Measurements from ENCODE around the gene NFATC3.

Gene NFATC3

DNA sequence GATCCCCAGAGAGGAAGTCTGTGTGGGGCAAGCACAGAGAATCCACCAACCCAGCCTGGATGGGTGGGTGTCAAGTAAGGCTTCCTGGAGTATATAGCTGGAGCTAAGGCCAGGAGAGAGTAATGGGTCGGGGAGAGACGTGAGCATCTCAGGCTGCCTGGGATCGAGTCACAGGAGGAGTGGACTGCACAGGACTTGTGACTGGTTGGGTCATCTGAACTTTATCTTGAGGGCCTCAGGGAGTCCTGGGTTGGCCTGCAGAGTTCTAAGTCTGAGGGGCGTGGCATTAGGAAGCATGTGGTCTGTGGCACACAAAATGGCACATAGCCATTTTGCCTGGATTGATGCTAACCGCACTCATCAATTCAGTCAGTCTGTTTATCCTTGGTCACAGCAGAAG is 161.5 kb downstream of the NFATC3 start:
- DNase-seq (ENCODE audit: low read depth in 2 of 2): no peak

DNA sequence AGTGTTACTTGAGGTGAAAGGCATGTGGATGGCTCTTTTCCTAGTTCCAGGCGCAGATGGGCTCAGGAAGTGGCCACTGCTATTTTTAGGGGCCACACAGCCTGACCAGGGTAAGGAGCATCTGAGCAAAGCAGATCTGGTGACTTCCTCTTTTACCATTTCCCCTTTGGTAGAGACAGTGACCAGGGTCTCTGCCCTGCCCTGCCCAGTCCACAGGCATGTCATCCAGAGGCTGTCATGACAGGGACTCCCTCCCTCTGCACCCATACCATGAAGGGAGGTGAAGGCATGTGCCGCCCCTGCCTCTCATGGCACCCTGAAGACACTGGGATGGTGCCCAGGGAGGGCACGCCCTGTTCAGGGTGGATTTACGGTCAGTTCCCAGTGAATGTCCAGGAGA is 162.2 kb downstream of the NFATC3 start:
- DNase-seq (ENCODE audit: low read depth in 2 of 2): no peak

DNA sequence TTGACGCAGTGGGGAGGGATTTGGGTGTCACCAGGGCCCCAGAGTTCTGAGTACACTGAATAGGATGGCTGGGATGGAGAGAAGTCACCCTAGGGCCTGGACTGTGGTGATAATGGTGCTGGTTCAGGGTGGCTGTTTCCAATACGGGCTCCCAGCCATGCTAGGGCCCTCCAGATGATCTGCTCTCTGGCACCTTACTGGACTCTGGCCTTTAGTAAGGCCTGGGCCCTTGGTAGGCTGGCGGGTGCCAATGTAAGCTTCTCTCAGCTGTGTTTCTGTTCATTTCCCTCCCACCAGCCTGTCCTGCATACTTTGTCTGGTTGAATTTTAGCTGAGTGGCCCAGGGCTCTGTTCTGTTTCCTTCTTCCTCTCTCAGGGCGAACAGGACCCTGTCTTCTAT is 162.8 kb downstream of the NFATC3 start:
- no peak for DNase-seq (ENCODE audit: low read depth in 2 of 2)

DNA sequence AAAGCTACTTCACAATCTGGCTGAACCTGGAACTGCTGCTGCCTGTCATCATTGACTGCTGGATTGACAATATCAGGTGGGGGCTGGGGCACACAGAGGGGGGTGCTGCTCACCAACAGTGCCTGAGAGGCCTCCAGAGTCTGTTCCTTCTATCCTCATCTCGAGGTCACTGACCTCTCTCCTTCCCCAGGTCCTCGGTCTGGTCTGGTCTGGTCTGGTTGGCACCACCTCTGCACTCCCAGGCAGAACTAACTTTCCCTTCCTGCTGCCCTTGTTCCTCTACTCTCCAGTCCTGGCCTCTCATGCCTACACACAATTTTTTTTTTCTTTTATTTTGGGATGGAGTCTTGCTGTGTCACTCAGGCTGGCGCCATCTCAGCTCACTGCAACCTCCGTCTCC is 164.2 kb downstream of the NFATC3 start:
- no peak for DNase-seq (ENCODE audit: low read depth in 2 of 2)

DNA sequence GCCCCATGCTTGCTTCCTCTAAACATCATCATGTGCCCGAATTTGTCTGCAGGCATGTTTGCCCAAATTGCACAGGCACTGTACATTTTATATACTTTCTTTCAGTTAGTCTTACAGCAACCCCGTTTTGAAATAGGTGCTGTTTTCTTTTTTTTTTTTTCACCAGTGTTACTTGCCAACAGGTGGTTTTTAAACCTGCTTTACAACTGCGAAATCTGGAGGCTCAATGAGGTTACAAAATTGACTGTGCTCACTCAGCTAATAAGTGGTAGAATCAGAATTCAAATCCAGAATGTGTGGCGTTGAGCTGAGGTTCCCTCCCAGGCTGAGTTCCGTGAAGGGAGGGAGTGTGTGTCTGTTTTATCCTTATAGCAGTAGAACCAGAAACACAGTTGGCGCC is 165.8 kb downstream of the NFATC3 start:
- DNase-seq (ENCODE audit: low read depth in 2 of 2): no peak

DNA sequence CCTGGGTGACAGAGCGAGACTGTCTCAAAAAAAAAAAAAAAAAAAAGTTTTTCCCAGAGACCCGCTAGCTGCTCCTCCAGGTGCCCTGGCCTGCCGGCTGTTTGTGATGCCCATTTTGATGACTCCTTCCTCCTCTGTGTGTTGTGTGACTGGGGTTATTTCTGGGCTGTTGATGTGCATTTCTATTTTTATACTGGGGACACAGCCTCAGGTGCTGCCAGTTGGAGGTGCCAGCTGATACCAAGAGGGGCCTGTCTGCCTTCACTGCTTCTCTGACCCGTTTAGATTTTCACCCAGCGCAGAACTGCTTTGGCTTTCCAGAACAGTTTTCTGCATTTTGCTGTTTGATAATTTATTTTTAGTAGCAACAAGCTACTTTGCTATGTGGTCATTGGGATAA is 166.7 kb downstream of the NFATC3 start:
- DNase-seq (ENCODE audit: low read depth in 2 of 2): no peak

DNA sequence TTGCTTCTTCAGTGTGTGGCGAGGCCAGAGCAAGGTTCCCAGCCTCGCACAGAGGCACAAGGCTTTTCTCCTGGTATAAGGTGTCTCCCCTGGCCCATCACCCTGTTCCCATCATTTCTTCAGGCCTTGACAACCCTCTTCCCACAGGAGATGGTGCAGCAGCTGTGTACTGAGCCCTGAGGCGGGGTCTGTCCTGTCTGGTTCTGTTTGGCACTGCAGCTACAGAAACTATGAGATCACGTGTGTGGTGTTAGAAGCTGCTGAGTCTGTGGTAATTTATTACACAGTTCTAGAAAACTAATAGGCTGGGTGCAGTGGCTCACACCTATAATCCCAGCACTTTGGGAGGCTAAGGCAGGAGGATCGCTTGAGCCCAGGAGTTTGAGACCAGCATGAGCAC is 167.2 kb downstream of the NFATC3 start:
- no peak for DNase-seq (ENCODE audit: low read depth in 2 of 2)

DNA sequence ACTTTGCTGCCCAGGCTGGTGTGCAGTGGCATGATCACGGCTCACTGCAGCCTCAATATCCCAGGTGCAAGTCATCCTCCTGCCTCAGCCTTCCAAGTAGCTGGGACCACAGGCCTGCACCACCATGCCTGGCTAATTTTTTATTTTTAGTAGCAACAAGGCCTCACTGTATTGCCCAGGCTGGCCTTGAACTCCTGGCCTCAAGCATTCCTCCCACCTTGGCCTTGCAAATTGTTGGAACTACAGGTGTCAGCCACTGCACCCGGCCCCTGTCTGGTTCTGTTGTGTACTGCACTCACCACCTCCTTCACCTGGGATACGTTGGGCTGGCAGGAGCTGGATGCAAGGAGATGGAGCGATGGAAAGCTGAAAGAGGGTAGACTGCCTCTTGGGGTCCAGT is 168.6 kb downstream of the NFATC3 start:
- DNase-seq (ENCODE audit: low read depth in 2 of 2): no peak

DNA sequence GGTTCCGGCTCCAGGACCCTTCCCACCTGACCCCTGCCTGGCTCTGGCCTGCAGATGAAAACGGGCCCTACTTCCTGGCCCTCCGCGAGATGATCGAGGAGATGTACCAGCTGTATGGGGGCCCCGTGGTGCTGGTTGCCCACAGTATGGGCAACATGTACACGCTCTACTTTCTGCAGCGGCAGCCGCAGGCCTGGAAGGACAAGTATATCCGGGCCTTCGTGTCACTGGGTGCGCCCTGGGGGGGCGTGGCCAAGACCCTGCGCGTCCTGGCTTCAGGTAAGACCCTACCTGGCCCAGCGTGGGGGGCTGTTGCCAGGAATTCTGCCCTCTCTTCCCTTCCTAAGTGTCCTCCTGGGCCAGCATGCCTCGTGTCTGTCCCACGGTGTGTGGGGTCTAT is 170.5 kb downstream of the NFATC3 start:
- no peak for DNase-seq (ENCODE audit: low read depth in 2 of 2)

DNA sequence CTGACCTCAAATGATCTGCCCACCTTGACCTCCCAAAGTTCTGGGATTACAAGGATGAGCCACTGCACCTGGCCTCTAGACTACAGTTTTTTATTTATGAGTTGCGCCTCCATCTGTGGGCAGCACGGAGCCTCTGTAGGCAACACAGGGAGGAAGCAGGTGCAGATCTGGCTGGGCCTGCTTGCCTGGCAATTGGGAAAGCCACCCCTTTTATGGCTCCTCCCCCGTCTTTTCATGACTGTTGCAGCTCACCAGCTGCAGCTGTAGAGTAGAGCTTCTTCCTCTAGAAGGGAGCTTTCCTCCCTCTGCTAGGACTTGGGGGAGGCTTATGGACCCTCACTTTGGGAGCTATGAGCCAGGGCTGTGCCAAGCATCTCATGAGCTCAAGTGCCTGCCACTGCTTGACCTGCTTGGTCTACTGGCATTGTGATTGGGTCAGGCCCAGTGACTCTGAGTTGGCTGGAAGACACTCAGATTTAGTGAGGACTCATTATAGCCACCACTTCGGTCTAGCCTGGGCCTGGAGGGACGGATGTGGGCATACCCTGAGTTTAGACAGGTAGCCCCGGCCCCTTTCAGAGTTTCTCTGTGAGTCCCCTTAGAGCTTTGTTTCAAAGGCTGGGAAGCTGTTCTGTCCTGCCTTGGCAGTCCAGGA is 172.2 kb downstream of the NFATC3 start:
- DNase-seq (ENCODE audit: low read depth in 2 of 2): no peak

DNA sequence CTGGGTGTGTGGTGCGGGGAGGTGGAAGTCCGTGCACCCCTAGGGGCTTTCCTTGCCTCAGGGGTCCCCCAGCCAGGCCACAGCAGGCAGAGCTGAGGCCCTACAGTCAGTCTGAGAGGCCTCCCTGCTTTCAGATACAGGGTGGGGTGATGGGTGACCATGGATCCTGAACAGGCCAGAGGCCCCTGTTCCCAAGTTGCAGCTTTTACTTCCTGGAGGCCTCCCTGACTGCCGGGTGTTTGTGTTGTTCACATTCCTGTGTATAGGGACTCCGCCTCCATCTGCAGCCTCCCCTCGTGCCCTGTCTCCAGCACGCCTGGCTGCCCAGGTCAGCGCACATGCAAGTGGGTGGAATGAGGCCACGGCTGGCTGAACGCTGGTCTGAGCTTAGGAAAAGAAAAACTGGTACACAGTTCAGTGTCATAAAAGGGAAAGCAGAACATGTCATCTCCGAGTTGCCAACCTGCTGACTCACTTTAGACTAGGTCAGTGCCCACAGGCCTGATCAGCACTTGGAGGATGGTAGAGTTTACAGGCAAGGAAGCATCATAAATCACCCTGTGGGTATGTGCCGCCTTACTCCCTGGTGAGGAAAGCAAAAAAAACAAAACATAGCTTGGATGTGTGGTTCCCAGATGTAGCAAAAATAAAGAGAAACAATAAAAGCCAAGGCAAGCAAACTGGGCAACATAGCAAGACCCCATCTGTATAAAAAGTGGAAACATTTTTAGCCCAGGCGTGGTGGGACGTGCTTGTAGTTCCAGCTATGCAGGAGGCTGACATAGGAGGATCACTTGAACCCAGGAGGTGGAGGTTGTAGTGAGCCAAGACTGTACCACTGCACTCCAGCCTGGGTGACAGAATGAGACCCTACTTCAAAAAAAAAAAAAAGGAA is 173.0 kb downstream of the NFATC3 start:
- DNase-seq (ENCODE audit: low read depth in 2 of 2): no peak

DNA sequence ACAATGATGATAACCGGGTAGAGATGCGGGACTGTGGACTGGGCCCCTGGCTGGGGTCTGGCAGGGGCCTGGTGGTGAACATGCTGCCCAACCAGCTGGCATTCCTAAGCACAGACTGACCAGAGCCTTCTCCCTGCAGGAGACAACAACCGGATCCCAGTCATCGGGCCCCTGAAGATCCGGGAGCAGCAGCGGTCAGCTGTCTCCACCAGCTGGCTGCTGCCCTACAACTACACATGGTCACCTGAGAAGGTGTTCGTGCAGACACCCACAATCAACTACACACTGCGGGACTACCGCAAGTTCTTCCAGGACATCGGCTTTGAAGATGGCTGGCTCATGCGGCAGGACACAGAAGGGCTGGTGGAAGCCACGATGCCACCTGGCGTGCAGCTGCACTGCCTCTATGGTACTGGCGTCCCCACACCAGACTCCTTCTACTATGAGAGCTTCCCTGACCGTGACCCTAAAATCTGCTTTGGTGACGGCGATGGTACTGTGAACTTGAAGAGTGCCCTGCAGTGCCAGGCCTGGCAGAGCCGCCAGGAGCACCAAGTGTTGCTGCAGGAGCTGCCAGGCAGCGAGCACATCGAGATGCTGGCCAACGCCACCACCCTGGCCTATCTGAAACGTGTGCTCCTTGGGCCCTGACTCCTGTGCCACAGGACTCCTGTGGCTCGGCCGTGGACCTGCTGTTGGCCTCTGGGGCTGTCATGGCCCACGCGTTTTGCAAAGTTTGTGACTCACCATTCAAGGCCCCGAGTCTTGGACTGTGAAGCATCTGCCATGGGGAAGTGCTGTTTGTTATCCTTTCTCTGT is 174.0 kb downstream of the NFATC3 start:
- DNase-seq (ENCODE audit: low read depth in 2 of 2): no peak

DNA sequence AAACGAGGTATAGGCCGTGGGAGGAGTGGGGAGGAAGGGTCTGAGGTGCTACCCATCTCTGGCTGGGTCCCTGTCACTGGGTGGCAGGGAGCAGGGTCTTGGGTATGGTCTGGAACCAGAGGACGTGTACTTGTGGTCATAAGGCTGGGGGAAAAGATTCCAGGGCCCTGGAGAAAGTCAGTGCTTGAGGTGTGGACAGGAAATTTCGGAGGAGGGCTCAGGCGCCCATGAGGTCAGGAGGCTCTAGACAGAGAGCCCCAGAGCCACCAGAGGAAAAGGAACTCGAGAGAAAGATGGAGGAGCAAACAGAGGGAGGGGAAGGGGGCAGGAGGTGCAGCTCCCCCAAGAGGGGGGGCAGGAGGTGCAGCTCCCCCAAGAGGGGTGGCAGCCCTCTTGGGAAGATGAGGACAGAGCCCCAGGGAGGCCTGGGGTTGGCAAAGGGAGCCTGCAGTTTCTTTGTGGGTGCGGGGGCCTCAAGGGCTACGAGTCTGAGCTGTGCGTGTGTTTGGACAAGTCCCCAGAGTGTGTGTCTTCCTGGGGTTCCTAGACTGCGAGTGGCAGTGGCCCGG is 178.5 kb downstream of the NFATC3 start:
- no peak for DNase-seq (ENCODE audit: low read depth in 2 of 2)

DNA sequence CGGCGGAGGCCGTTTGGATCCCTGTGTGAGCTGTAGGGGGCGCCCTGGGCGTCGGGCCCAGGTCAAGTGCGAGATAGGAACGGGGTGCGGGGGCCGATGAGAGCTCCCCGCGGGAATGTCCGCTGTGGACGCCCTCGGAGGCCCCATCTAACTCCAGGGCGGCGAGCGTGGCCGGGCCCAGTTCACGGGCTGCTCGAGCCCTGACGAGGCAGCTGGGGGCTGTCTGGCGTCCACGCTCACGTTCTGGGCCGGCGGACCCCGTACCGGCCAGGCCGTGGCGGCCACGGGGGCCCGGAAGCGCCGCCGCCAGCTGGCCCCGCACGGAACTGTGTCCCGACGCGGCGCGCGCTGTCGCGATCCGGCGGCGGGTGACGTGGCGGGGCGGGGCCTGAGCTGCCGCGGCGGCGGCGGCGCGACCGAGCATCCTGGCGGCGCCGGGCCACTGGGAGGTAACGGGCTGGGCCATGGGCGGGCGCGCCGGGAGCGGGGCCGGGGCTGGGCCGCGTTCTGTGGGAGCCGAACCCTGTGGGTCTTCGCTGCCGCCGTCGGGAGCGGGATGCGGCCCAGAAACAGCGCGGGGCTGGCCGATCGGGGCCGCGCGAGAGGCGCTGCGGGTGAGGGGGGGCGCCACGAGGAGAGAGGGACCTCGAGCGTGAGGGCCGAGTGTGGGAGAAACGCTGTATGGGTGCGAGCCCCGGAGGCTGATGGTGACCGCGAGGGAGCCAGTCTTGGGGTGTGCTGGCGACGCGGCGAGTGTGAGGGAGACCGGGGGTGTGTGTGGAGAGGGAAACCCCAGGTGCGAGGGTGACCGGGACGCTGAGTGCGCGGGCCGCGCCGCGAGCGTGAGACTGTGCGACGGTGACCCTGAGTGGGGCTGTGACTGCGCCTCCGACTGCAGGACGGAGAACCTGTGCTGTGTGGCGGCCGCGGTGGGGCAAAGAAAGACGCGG is 179.2 kb downstream of the NFATC3 start, which contains the start of gene SLC7A6:
Gene SLC7A6 (plus strand): TSS at position 399 of the 950 bp plus-strand sequence. CDS start 10,201 bp downstream, outside the sequence.
- peak; percentile 79 to 87 for DNase-seq (ENCODE audit: low read depth in 2 of 2)

DNA sequence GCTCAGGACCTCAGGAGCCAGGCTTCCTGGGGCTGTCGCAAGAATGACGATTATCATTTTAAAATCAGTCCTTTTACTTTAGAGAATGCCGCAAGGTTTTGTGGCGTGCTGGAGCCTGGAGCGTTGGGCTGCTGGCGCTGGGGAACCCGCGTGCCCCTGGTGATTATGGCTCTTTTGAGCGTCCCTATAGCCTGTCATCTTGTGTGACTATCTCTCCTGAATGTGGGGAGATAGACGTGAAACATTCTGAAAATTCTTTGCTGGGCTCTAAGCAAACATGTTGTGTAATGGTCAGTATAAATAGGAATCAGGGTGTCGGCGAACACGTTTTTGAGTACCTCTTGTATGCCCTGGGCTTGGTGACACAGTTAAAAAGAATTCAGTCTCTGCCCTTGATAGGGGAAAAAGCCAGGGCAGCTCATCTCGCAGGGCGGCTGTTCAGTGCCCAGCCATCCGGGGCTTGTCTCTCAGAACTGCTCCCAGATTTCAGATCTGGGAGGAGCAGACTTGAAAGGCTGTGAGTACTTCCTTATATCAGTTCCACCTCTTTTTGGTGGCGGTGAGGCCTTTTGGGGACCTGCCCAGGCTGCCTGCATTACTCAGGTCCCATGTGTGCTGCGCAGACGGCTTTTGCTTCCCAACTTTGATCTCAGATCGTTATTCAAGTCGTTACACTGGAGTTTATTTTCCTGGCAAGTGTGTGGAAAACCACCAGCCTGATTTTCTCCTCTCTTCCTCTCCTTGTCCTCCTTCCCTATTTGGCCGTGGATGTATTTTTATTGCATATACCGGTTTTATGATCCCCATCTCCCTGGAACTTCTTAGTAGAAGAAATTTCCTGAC is 180.1 kb downstream of the NFATC3 start:
- DNase-seq (ENCODE audit: low read depth in 2 of 2): peak in 1 of 2 donors; percentile 31

DNA sequence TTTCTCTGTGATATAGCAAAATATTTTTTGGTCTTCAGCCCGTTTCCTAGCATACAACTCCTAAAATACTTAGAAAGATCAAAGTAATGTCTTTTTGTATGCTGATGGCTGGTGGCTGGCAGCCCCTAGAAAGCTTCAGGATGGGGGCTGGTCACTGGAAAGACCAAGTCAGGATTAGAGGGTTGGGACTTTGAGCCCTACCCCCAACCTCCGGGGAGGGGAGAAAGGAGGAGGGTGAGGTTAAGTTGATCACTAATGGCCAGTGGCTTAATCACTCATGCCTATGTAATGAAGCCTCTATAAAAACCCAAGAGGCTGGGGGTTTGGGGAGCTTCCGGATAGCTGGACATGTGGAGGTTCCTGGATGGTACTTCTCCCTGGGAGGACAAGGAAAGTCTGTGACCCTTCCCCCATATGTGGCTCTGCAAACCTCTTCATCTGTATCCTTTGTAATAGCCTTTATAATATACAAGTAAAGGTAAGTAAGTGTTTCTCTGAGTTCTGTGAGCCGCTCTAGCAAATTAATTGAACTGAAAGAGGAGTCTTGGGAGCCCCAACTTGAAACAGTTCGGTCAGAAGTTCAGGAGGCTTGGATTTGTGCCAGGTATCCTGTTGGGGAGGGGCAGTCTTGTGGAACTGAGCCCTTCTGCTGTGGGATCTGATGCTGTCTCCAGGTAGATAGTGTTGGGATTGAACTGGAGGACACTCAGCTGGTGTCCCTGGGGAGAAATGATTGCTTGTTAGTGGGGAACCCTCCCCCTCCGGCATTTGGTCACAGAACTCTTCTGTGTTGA is 182.6 kb downstream of the NFATC3 start:
- no peak for DNase-seq (ENCODE audit: low read depth in 2 of 2)

DNA sequence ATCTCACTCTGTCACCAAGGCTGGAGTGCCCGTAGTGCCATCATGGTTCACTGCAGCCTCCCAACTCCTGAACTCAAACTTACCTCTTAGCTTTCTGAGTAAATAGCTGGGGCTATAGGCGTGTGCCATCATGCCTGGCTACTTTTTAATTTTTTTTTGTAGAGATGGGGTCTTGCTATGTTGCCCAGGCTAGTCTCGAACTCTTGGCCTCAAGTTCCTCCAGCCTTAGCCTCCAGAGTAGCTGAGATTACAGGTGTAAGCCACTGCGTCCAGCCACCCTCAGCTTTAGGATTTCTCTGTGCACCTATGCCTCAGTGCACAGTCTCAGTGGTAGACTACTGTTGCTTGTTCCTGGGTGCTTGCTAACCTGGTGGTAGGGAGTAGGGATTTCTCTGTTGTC is 184.6 kb downstream of the NFATC3 start:
- no peak for DNase-seq (ENCODE audit: low read depth in 2 of 2)

DNA sequence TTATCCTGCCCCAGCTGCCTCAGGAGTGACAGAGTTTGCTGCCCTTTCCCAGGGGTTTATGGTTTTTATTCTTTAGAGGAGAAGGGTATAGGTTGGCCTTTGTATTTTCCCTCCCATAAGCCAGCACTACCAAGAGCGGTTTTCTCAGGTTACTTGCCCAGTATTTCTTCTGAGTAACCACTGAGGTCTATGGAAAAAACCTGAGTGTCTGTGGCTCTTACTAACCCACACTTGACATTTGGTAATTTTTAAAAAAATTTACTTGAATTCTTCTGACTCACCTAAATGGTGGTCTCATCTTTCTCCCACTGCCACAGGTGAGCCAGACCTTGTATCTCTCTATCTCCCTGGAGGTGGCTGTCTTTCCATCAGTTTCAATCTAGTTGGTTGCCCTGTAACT is 185.2 kb downstream of the NFATC3 start:
- DNase-seq (ENCODE audit: low read depth in 2 of 2): no peak

Measured in stimulated activated CD4-positive, alpha-beta T cell treated with anti-CD3 and anti-CD28 coated beads, Interleukin-1b, Interleukin-23, amount 100 ng/mL, for 4 hours (primary cell).